ENCODE measurements around the gene CCNY. TPM values are rescaled to one million over a fixed set of nuclear protein-coding genes. Genes with fewer than 3 reads are reported as not detected.
"Not testable (repeated sequence)": the region's sequence is repeated elsewhere in the genome, so short reads cannot be mapped to it uniquely, and the experiment has no call there.

CCNY gene
- total RNA-seq, 1 donor from 2014 or later = 59.4 TPM

DNA sequence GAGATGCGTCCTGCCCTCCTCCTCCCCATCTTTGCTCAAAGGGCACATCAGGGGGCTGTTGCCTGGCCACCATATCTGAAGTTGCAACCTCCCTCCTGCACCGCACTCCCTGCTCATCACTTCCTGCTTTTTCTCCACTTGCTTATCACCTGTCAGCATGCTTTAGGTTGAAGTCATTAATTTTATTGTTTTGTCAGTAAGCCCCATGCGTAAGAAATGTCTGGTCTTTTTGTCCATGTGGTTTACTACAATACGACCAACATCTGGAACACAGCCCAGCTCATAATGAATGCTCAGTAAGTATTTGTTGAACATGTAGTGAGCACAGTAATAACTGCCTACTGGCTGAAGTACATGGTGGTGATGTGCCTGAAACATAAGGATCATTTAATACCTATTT is 197.3 kb downstream of the CCNY start:
- Mint-ChIP-seq H3K4me3 (ENCODE audit: low read depth) (no peak overlapping the region), H3K36me3 (ENCODE audit: insufficient read depth) (peaks cover 54% of the 10 kb centered on the region), H3K4me1 (ENCODE audit: low read depth) (no peaks in the 10 kb centered on the region), H3K27ac (no peak overlapping the region), H3K9me3 (ENCODE audit: low read depth) (peaks cover 27% of the 10 kb centered on the region), H3K27me3 (no peaks in the 10 kb centered on the region)
- TF ChIP-seq, protein P1, sequence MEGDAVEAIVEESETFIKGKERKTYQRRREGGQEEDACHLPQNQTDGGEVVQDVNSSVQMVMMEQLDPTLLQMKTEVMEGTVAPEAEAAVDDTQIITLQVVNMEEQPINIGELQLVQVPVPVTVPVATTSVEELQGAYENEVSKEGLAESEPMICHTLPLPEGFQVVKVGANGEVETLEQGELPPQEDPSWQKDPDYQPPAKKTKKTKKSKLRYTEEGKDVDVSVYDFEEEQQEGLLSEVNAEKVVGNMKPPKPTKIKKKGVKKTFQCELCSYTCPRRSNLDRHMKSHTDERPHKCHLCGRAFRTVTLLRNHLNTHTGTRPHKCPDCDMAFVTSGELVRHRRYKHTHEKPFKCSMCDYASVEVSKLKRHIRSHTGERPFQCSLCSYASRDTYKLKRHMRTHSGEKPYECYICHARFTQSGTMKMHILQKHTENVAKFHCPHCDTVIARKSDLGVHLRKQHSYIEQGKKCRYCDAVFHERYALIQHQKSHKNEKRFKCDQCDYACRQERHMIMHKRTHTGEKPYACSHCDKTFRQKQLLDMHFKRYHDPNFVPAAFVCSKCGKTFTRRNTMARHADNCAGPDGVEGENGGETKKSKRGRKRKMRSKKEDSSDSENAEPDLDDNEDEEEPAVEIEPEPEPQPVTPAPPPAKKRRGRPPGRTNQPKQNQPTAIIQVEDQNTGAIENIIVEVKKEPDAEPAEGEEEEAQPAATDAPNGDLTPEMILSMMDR (IDR thresholded peaks at IDR 0.05; ENCODE audit: unreplicated experiment) = no peak
- no peak for DNase-seq (ENCODE audit: low spot score, unreplicated experiment)

DNA sequence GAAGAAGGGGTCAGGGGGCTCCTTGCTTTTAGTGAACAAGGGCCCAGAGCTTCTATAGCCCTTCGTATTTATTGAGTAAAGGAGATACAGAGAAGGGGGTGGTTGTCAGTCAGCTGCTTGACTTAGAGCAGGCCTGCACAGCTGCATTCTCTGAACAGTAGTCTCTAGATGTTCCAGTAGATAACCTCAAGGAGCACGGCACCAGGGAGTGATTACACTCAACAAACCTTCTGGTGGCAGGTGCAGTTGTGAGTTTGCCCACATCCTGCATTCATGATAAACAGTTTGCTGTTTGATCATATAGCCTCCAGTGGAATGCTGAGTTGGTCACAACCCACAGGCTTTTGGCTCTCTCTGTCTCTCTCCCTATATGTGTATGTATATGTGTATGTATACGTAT is 198.8 kb downstream of the CCNY start:
- TF ChIP-seq, protein P1 (IDR thresholded peaks at IDR 0.05; ENCODE audit: unreplicated experiment) = no peak
- Mint-ChIP-seq H3K4me1 (ENCODE audit: low read depth) (no peaks in the 10 kb centered on the region), H3K27ac (no peak overlapping the region), H3K36me3 (ENCODE audit: insufficient read depth) (peaks cover 61% of the 10 kb centered on the region), H3K27me3 (no peaks in the 10 kb centered on the region), H3K4me3 (ENCODE audit: low read depth) (no peak overlapping the region), H3K9me3 (ENCODE audit: low read depth) (peaks cover 30% of the 10 kb centered on the region)
- no peak for DNase-seq (ENCODE audit: low spot score, unreplicated experiment)

DNA sequence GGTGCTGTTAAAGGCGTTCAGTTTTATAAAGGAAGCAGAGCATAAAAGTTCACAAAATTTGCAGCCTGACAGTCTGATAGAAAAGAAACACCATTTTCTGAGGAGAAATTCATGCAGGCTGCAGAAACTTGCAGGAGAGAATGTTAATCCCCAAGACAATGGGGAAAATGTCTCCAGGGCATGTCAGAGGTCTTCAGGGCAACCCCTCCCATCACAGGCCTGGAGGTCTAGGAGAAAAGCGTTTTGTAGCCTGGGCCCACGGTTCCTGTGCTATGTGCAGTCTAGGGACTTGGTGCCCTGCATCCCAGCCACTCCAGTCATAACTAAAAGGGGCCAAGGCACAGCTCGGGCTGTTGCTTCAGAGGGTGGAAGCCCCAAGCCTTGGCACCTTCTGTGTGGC is 200.5 kb downstream of the CCNY start:
- DNase-seq (ENCODE audit: low spot score, unreplicated experiment) = no peak
- Mint-ChIP-seq H3K27ac (no peak overlapping the region), H3K27me3 (no peaks in the 10 kb centered on the region), H3K36me3 (ENCODE audit: insufficient read depth) (peaks cover 63% of the 10 kb centered on the region), H3K4me1 (ENCODE audit: low read depth) (no peaks in the 10 kb centered on the region), H3K9me3 (ENCODE audit: low read depth) (peaks cover 35% of the 10 kb centered on the region), H3K4me3 (ENCODE audit: low read depth) (no peak overlapping the region)
- TF ChIP-seq, protein P1 (IDR thresholded peaks at IDR 0.05; ENCODE audit: unreplicated experiment) = no peak

DNA sequence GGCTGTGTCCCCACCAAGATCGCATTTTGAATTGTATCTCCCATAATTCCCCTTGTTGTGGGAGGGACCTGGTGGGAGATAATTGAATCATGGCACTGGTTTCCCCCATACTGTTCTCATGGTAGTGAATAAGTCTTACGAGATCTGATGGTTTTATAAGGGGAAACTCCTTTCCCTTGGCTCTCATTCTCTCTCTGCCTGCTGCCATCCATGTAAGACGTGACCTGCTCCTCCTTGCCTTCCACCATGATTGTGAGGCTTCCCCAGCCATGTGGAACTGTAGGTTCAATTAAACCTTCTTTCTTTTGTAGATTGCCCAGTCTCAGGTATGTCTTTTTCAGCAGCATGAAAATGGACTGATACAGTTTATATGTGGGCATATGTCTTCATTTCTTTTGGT is 201.6 kb downstream of the CCNY start:
- not testable (repeated sequence) for H3K4me3 Mint-ChIP-seq (ENCODE audit: low read depth); H3K27ac Mint-ChIP-seq; H3K4me1 Mint-ChIP-seq (ENCODE audit: low read depth); H3K27me3 Mint-ChIP-seq; DNase-seq (ENCODE audit: low spot score, unreplicated experiment)
- Mint-ChIP-seq H3K36me3 (ENCODE audit: insufficient read depth) (peaks cover 67% of the 10 kb centered on the region), H3K9me3 (ENCODE audit: low read depth) (peaks cover 35% of the 10 kb centered on the region)

- no peak for DNase-seq (ENCODE audit: low spot score, unreplicated experiment)
- Mint-ChIP-seq H3K27me3 (no peaks in the 10 kb centered on the region), H3K36me3 (ENCODE audit: insufficient read depth) (peaks cover 48% of the 10 kb centered on the region), H3K4me1 (ENCODE audit: low read depth) (peaks cover 3% of the 10 kb centered on the region), H3K27ac (no peak overlapping the region), H3K4me3 (ENCODE audit: low read depth) (no peak overlapping the region), H3K9me3 (ENCODE audit: low read depth) (peaks cover 26% of the 10 kb centered on the region)
- TF ChIP-seq, protein P1 (IDR thresholded peaks at IDR 0.05; ENCODE audit: unreplicated experiment) = no peak
These were observed 204.2 kb downstream of the CCNY start for GRCh38 chr10:35540296-35541164.

DNA sequence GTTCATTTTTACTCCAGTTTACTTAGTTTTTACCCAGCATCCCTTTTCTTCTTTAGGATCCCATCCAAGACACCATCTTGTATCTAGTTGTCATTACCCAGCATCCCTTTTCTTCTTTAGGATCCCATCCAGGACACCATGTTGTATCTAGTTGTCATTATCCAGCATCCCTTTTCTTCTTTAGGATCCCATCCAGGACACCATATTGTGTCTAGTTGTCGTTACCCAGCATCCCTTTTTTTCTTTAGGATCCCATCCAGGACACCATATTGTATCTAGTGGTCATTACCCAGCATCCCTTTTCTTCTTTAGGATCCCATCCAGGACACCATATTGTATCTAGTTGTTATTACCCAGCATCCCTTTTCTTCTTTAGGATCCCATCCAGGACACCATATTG is 205.4 kb downstream of the CCNY start:
- Mint-ChIP-seq H3K36me3 (ENCODE audit: insufficient read depth) (peaks cover 37% of the 10 kb centered on the region), H3K27me3 (no peaks in the 10 kb centered on the region), H3K4me1 (ENCODE audit: low read depth) (peaks cover 5% of the 10 kb centered on the region), H3K4me3 (ENCODE audit: low read depth) (no peak overlapping the region), H3K9me3 (ENCODE audit: low read depth) (peaks cover 17% of the 10 kb centered on the region), H3K27ac (no peak overlapping the region)
- TF ChIP-seq, protein P1 (IDR thresholded peaks at IDR 0.05; ENCODE audit: unreplicated experiment) = no peak
- DNase-seq (ENCODE audit: low spot score, unreplicated experiment) = no peak
